ENCODE data around the gene DOCK2. TPM values are rescaled to one million over a fixed set of nuclear protein-coding genes. Genes with fewer than 3 reads are reported as not detected.

The DOCK2 gene
- total RNA-seq, 1 donor from 2014 or later: 3.9 TPM

DNA sequence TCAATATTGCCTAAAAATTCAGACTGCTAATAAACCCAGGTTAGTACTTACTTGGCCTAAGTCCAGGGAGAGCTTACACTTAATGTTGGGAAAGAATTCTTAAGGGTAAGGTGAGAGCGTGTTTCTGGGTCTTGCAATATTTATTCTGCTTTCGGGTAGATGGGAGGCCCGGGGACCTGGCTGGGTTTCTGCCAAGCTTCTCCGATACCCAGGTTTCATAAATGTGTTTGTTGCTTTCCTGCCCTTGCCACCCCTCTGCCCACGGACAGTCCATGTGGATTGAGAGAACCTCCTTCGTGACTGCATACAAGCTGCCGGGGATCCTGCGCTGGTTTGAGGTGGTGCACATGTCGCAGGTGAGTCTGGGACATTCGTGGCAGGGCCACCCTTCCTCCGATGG lies 420.2 kb downstream of the DOCK2 start:
- no peak for TF ChIP-seq CTCF (IDR thresholded peaks at IDR 0.05; ENCODE audit: insufficient read depth, low read length, poor library complexity, severe bottlenecking)
- no peaks in the 10 kb centered on the region for H3K36me3 ChIP-seq (ENCODE audit: control insufficient read depth, insufficient read depth, low read length)
- H3K4me3 ChIP-seq (ENCODE audit: low read depth, low read length): no peak overlapping the region
- no peaks in the 10 kb centered on the region for H3K27me3 ChIP-seq (ENCODE audit: control insufficient read depth, insufficient read depth, low read length)
- DNase-seq (ENCODE audit: low read depth): no peak

GRCh38 chr5:170059221-170059620 lies 422.1 kb downstream of the DOCK2 start:
- no peak for DNase-seq (ENCODE audit: low read depth)
- Histone ChIP-seq H3K36me3 (ENCODE audit: control insufficient read depth, insufficient read depth, low read length) (no peaks in the 10 kb centered on the region), H3K27me3 (ENCODE audit: control insufficient read depth, insufficient read depth, low read length) (no peaks in the 10 kb centered on the region), H3K4me3 (ENCODE audit: low read depth, low read length) (no peak overlapping the region)
- no peak for TF ChIP-seq CTCF (IDR thresholded peaks at IDR 0.05; ENCODE audit: insufficient read depth, low read length, poor library complexity, severe bottlenecking)

GRCh38 chr5:170067152-170067551 lies 430.1 kb downstream of the DOCK2 start:
- no peak for TF ChIP-seq CTCF (IDR thresholded peaks at IDR 0.05; ENCODE audit: insufficient read depth, low read length, poor library complexity, severe bottlenecking)
- H3K27me3 ChIP-seq (ENCODE audit: control insufficient read depth, insufficient read depth, low read length): no peaks in the 10 kb centered on the region
- H3K36me3 ChIP-seq (ENCODE audit: control insufficient read depth, insufficient read depth, low read length): no peaks in the 10 kb centered on the region
- H3K4me3 ChIP-seq (ENCODE audit: low read depth, low read length): no peak overlapping the region
- no peak for DNase-seq (ENCODE audit: low read depth)

DNA sequence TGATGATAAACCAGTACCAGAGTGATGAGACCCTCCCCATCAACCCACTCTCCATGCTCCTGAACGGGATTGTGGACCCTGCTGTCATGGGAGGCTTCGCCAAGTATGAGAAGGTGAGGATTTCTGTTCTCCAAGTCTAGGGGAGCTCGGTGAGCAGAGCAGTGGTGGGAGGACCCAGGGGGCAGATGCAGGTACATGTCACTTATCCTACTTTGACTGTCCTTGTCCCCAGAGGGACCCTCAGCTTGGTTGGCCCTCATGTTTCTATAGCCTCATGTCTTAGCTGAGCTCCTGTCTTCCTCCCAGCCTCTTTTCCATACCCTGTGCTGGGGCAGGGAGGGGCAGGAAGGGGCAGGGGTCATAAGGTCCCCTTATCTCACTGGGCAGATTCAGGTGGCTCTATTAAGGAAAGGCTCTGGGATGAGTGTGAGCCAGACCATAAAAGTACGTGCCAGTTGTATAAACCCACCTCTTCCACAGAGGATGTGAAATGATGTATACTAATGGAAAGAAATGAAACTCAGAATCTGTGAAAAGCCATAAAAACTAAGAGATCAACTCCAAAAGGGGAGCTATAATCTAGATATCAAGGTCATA lies 430.6 kb downstream of the DOCK2 start:
- no peak overlapping the region for H3K4me3 ChIP-seq (ENCODE audit: low read depth, low read length)
- H3K36me3 ChIP-seq (ENCODE audit: control insufficient read depth, insufficient read depth, low read length): no peaks in the 10 kb centered on the region
- no peak for DNase-seq (ENCODE audit: low read depth)
- no peaks in the 10 kb centered on the region for H3K27me3 ChIP-seq (ENCODE audit: control insufficient read depth, insufficient read depth, low read length)
- TF ChIP-seq CTCF (IDR thresholded peaks at IDR 0.05; ENCODE audit: insufficient read depth, low read length, poor library complexity, severe bottlenecking): no peak

DNA sequence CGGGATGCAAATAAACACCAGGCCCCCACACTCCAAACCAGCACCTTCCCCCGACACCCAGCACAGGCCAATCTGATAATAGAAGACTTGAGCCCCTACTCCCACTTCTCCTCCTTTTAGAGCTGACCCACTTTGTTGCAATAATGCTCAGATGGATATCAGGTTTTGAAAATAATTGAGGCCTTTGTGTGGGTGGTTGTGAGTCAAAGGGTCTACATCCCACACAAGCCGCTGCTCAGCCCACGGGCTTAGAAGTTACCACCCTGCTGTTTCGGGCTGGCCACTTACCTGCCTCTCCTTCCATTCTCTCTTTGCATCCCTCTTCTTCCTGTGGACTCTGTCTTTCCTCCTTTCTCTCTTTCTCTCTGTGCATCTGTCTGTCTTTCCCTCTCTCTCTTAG lies 432.4 kb downstream of the DOCK2 start:
- no peak overlapping the region for H3K4me3 ChIP-seq (ENCODE audit: low read depth, low read length)
- no peak for TF ChIP-seq CTCF (IDR thresholded peaks at IDR 0.05; ENCODE audit: insufficient read depth, low read length, poor library complexity, severe bottlenecking)

More for the DNA sequence above, 432.4 kb downstream of the DOCK2 start:
- no peaks in the 10 kb centered on the region for H3K36me3 ChIP-seq (ENCODE audit: control insufficient read depth, insufficient read depth, low read length)
- DNase-seq (ENCODE audit: low read depth): no peak
- no peaks in the 10 kb centered on the region for H3K27me3 ChIP-seq (ENCODE audit: control insufficient read depth, insufficient read depth, low read length)
